ENCODE measurements around the gene ZNF524. TPM values are rescaled to one million over a fixed set of nuclear protein-coding genes. Genes with fewer than 3 reads are reported as not detected.

ZNF524 gene
- total and polyA plus RNA-seq, 3 experiments from 2014 or later, result 13.9 to 35.9 (median 15.8) TPM

- H3K27me3 ChIP-seq (ENCODE audit: insufficient read depth, low read length, poor library complexity, severe bottlenecking), result no peaks in the 10 kb centered on the region
- ChIA-PET POLR2A (interaction anchor here (2.0 kb wide), 1 partner anchor 9 kb away, joined by 6 read pairs; the partner anchor contains the start of gene U2AF2), CTCF (interaction anchor here (1.1 to 3.9 kb wide), 2 partner anchors 8 to 9 kb away, joined by 4 to 18 read pairs; no protein-coding TSS in a partner anchor)
- no peak for DNase-seq
- H3K27me3 Mint-ChIP-seq, result no peaks in the 10 kb centered on the region
- H3K27ac Mint-ChIP-seq, result peak overlapping the region in 3 of 8 donors; percentile 50 to 82 (median 66)
- H3K36me3 Mint-ChIP-seq, result peaks cover 0 to 15% (median 0%) of the 10 kb centered on the region in 3 donors
- peaks cover 36 to 61% (median 44%) of the 10 kb centered on the region in 3 donors for H3K4me1 Mint-ChIP-seq
- H3K4me1 ChIP-seq (ENCODE audit: insufficient read depth, low read length), result peaks cover 34% of the 10 kb centered on the region
- H3K36me3 ChIP-seq (ENCODE audit: insufficient read depth, low read length), result peaks cover 4% of the 10 kb centered on the region
- H3K27ac ChIP-seq (ENCODE audit: low read depth, low read length), result no peak overlapping the region
- H3K4me3 Mint-ChIP-seq, result peak overlapping the region in 6 of 7 donors; percentile 52 to 90 (median 63)
- H3K9me3 Mint-ChIP-seq, result peaks cover 0 to 3% (median 0%) of the 10 kb centered on the region in 5 donors
- H3K9me3 ChIP-seq (ENCODE audit: low read length), result no peaks in the 10 kb centered on the region
- H3K4me3 ChIP-seq (ENCODE audit: low read length), result no peak overlapping the region
These were observed 45.4 kb downstream of the ZNF524 start for GRCh38 chr19:55645512-55645881.

GRCh38 chr19:55646889-55647731 is 47.0 kb downstream of the ZNF524 start:
- H3K4me3 Mint-ChIP-seq, result peak overlapping the region; percentile 54 to 86 (median 70)
- H3K4me1 Mint-ChIP-seq, result peaks cover 27 to 50% (median 34%) of the 10 kb centered on the region in 3 donors
- H3K36me3 Mint-ChIP-seq, result peaks cover 0 to 13% (median 0%) of the 10 kb centered on the region in 3 donors
- ChIA-PET POLR2A (interaction anchor here (0.6 to 3.0 kb wide), 5 partner anchors 12 to 170 kb away, joined by 3 to 12 read pairs (median 3); partner anchors contain the start of gene ZNF784), CTCF (interaction anchor here (1.2 to 3.9 kb wide), 3 partner anchors 10 to 143 kb away, joined by 3 to 26 read pairs (median 18); no protein-coding TSS in a partner anchor)
- Histone ChIP-seq H3K4me1 (ENCODE audit: insufficient read depth, low read length) (peaks cover 29% of the 10 kb centered on the region), H3K27me3 (ENCODE audit: insufficient read depth, low read length, poor library complexity, severe bottlenecking) (no peaks in the 10 kb centered on the region), H3K4me3 (ENCODE audit: low read length) (peak overlapping the region; percentile 63), H3K27ac (ENCODE audit: low read depth, low read length) (peak overlapping the region; percentile 69), H3K9me3 (ENCODE audit: low read length) (no peaks in the 10 kb centered on the region), H3K36me3 (ENCODE audit: insufficient read depth, low read length) (peaks cover 4% of the 10 kb centered on the region)
- peaks cover 0 to 5% (median 0%) of the 10 kb centered on the region in 5 donors for H3K9me3 Mint-ChIP-seq
- DNase-seq, result no peak
- no peaks in the 10 kb centered on the region for H3K27me3 Mint-ChIP-seq
- H3K27ac Mint-ChIP-seq, result peak overlapping the region in 4 of 8 donors; percentile 63 to 86 (median 74)

GRCh38 chr19:55647732-55648584 is 47.9 kb downstream of the ZNF524 start, which contains the start of gene CCDC106:
CCDC106 (plus strand) TSS chr19:55648212; CDS start chr19:55649047, 835 bp downstream.
- H3K27ac ChIP-seq (ENCODE audit: low read depth, low read length), result peak within 1 kb of the TSS; percentile 69
- POLR2A ChIA-PET, result interaction anchor here (0.7 to 3.0 kb wide), 4 partner anchors 12 to 24 kb away, joined by 3 to 12 read pairs (median 4); partner anchors contain the start of gene ZNF784
- peak within 1 kb of the TSS; percentile 63 for H3K4me3 ChIP-seq (ENCODE audit: low read length)
- H3K4me1 Mint-ChIP-seq, result peaks cover 23 to 46% (median 30%) of the 10 kb centered on the region in 3 donors
- CTCF ChIA-PET, result interaction anchor here (1.0 to 3.9 kb wide), 3 partner anchors 9 to 16 kb away, joined by 3 to 26 read pairs (median 18); no protein-coding TSS in a partner anchor
- H3K36me3 ChIP-seq (ENCODE audit: insufficient read depth, low read length), result peaks cover 4% of the 10 kb centered on the region
- H3K9me3 Mint-ChIP-seq, result peaks cover 0 to 5% (median 0%) of the 10 kb centered on the region in 5 donors
- H3K4me3 Mint-ChIP-seq, result peak within 1 kb of the TSS; percentile 67 to 87 (median 73)
- H3K4me1 ChIP-seq (ENCODE audit: insufficient read depth, low read length), result peaks cover 28% of the 10 kb centered on the region
- DNase-seq, result peak in 3 of 5 donors; percentile 31 to 72 (median 63)
- no peaks in the 10 kb centered on the region for H3K27me3 ChIP-seq (ENCODE audit: insufficient read depth, low read length, poor library complexity, severe bottlenecking)
- no peaks in the 10 kb centered on the region for H3K27me3 Mint-ChIP-seq
- H3K27ac Mint-ChIP-seq, result peak within 1 kb of the TSS in 6 of 8 donors; percentile 61 to 86 (median 66)
- peaks cover 0 to 13% (median 0%) of the 10 kb centered on the region in 3 donors for H3K36me3 Mint-ChIP-seq
- H3K9me3 ChIP-seq (ENCODE audit: low read length), result no peaks in the 10 kb centered on the region

GRCh38 chr19:55648585-55649267 is 48.6 kb downstream of the ZNF524 start:
- H3K4me3 Mint-ChIP-seq, result peak overlapping the region; percentile 58 to 87 (median 67)
- H3K4me1 Mint-ChIP-seq, result peaks cover 17 to 43% (median 24%) of the 10 kb centered on the region in 3 donors
- peak overlapping the region; percentile 63 for H3K4me3 ChIP-seq (ENCODE audit: low read length)

GRCh38 chr19:55649268-55650125 is 49.4 kb downstream of the ZNF524 start:
- POLR2A ChIA-PET, result interaction anchor here (0.5 kb wide), 1 partner anchor 23 kb away, joined by 4 read pairs; no protein-coding TSS in a partner anchor
- H3K4me3 ChIP-seq (ENCODE audit: low read length), result no peak overlapping the region

More at GRCh38 chr19:55648585-55649267, 48.6 kb downstream of the ZNF524 start:
- no peak for DNase-seq
- Histone ChIP-seq H3K27me3 (ENCODE audit: insufficient read depth, low read length, poor library complexity, severe bottlenecking) (no peaks in the 10 kb centered on the region), H3K9me3 (ENCODE audit: low read length) (no peaks in the 10 kb centered on the region), H3K36me3 (ENCODE audit: insufficient read depth, low read length) (peaks cover 4% of the 10 kb centered on the region), H3K4me1 (ENCODE audit: insufficient read depth, low read length) (peaks cover 24% of the 10 kb centered on the region), H3K27ac (ENCODE audit: low read depth, low read length) (peak overlapping the region; percentile 69)
- CTCF ChIA-PET, result interaction anchor here (0.8 to 3.9 kb wide), 4 partner anchors 10 to 17 kb away, joined by 3 to 26 read pairs (median 10); no protein-coding TSS in a partner anchor
- peaks cover 0 to 2% (median 0%) of the 10 kb centered on the region in 5 donors for H3K9me3 Mint-ChIP-seq
- H3K27me3 Mint-ChIP-seq, result peaks cover 0 to 1% of the 10 kb centered on the region in 2 donors
- peaks cover 0 to 13% (median 0%) of the 10 kb centered on the region in 3 donors for H3K36me3 Mint-ChIP-seq
- peak overlapping the region in 1 of 8 donors; percentile 46 for H3K27ac Mint-ChIP-seq
- POLR2A ChIA-PET, result interaction anchor here (3.0 kb wide), 1 partner anchor 13 kb away, joined by 12 read pairs; no protein-coding TSS in a partner anchor

GRCh38 chr19:55650126-55650557 is 50.1 kb downstream of the ZNF524 start:
- POLR2A ChIA-PET, result interaction anchor here (0.5 kb wide), 1 partner anchor 26 kb away, joined by 3 read pairs; the partner anchor contains the start of gene ZNF784
- peak overlapping the region in 5 of 7 donors; percentile 28 to 82 (median 41) for H3K4me3 Mint-ChIP-seq
- Histone ChIP-seq H3K9me3 (ENCODE audit: low read length) (no peaks in the 10 kb centered on the region), H3K27me3 (ENCODE audit: insufficient read depth, low read length, poor library complexity, severe bottlenecking) (no peaks in the 10 kb centered on the region), H3K4me1 (ENCODE audit: insufficient read depth, low read length) (peaks cover 16% of the 10 kb centered on the region), H3K36me3 (ENCODE audit: insufficient read depth, low read length) (peaks cover 4% of the 10 kb centered on the region), H3K27ac (ENCODE audit: low read depth, low read length) (no peak overlapping the region), H3K4me3 (ENCODE audit: low read length) (no peak overlapping the region)
- no peak overlapping the region for H3K27ac Mint-ChIP-seq
- no peak for DNase-seq
- peaks cover 0 to 3% (median 0%) of the 10 kb centered on the region in 5 donors for H3K9me3 Mint-ChIP-seq
- CTCF ChIA-PET, result interaction anchor here (3.9 kb wide), 1 partner anchor 18 kb away, joined by 26 read pairs; no protein-coding TSS in a partner anchor
- peaks cover 0 to 16% (median 0%) of the 10 kb centered on the region in 3 donors for H3K36me3 Mint-ChIP-seq
- peaks cover 10 to 33% (median 16%) of the 10 kb centered on the region in 3 donors for H3K4me1 Mint-ChIP-seq
- H3K27me3 Mint-ChIP-seq, result peaks cover 0 to 7% of the 10 kb centered on the region in 2 donors

More at GRCh38 chr19:55649268-55650125, 49.4 kb downstream of the ZNF524 start:
- H3K27me3 Mint-ChIP-seq, result peaks cover 0 to 7% of the 10 kb centered on the region in 2 donors
- Histone ChIP-seq H3K4me1 (ENCODE audit: insufficient read depth, low read length) (peaks cover 17% of the 10 kb centered on the region), H3K27ac (ENCODE audit: low read depth, low read length) (peak overlapping the region; percentile 69), H3K9me3 (ENCODE audit: low read length) (no peaks in the 10 kb centered on the region), H3K27me3 (ENCODE audit: insufficient read depth, low read length, poor library complexity, severe bottlenecking) (no peaks in the 10 kb centered on the region), H3K36me3 (ENCODE audit: insufficient read depth, low read length) (peaks cover 4% of the 10 kb centered on the region)
- CTCF ChIA-PET, result interaction anchor here (0.8 to 3.9 kb wide), 3 partner anchors 10 to 17 kb away, joined by 3 to 26 read pairs (median 3); no protein-coding TSS in a partner anchor
- peaks cover 11 to 35% (median 17%) of the 10 kb centered on the region in 3 donors for H3K4me1 Mint-ChIP-seq
- DNase-seq, result no peak
- H3K9me3 Mint-ChIP-seq, result peaks cover 0 to 3% (median 0%) of the 10 kb centered on the region in 5 donors
- peak overlapping the region in 6 of 7 donors; percentile 55 to 80 (median 72) for H3K4me3 Mint-ChIP-seq
- peaks cover 0 to 16% (median 0%) of the 10 kb centered on the region in 3 donors for H3K36me3 Mint-ChIP-seq
- H3K27ac Mint-ChIP-seq, result peak overlapping the region in 2 of 8 donors; percentile 46 to 70
